Measurements from ENCODE around the gene NPAS3.

- TF ChIP-seq TAF1 (IDR thresholded peaks at IDR 0.05; ENCODE audit: low read depth, low read length): no peak
- TF ChIP-seq POLR2A (IDR thresholded peaks at IDR 0.05; ENCODE audit: low read depth, low read length): no peak
- no peak for TF ChIP-seq POLR2AphosphoS5 (IDR thresholded peaks at IDR 0.05; ENCODE audit: low read depth, low read length)
Observed at GRCh38 chr14:32939254-32940065, 781 bp downstream of the NPAS3 start.
